Activated B cell treated with CpG ODN at 0.5 μM for 24 hours (primary cell): Measurements from ENCODE around the gene ENDOD1. TPM values are rescaled to one million over a fixed set of nuclear protein-coding genes. Genes with fewer than 3 reads are reported as not detected.
A peak's percentile ranks its signal among the peaks of the same experiment; 100 is the strongest.
"Not testable (repeated sequence)": the region's sequence is repeated elsewhere in the genome, so short reads cannot be mapped to it uniquely, and the experiment has no call there.

Source experiments
- ATAC-seq: fragments of 200-7000 bp; cut with Tn5 transposase; one replicate; pipeline ENCODE4 v1.10.0; 2021; ENCODE audit warnings: low read depth, mild to moderate bottlenecking, moderate library complexity
- CTCF ChIA-PET: fragments of 350-600 bp; sonication (Branson Sonifier 250); formaldehyde crosslinking; loops from one replicate; lab custom pipeline; 2021; ENCODE audit warnings: antibody characterized with exemption; lab: Charles Lee
- POLR2A ChIA-PET: fragments of 350-600 bp; sonication (Branson Sonifier 250); formaldehyde crosslinking; loops from one replicate; lab custom pipeline; 2021; ENCODE audit warnings: antibody characterized with exemption; lab: Charles Lee
- DNase-seq: peaks from one replicate; pipeline ENCODE4 v3.0.0; 2022
- H3K27ac Mint-ChIP-seq: one replicate; pipeline ENCODE4 v1.8.0; 2020; ENCODE audit warnings: mixed read lengths
- H3K27me3 Mint-ChIP-seq: one replicate; pipeline ENCODE4 v1.8.0; 2021; ENCODE audit warnings: mixed read lengths
- H3K36me3 Mint-ChIP-seq: one replicate; pipeline ENCODE4 v1.8.0; 2021; ENCODE audit warnings: low read depth, mixed read lengths
- H3K4me1 Mint-ChIP-seq: one replicate; pipeline ENCODE4 v1.8.0; 2021; ENCODE audit warnings: mixed read lengths
- H3K4me3 Mint-ChIP-seq: one replicate; pipeline ENCODE4 v1.8.0; 2020; ENCODE audit warnings: mild to moderate bottlenecking, mixed read lengths
- H3K9me3 Mint-ChIP-seq: one replicate; pipeline ENCODE4 v1.8.0; 2020; ENCODE audit warnings: mixed read lengths
- CTCF ChIP-seq: fragments of 200-600 bp; IDR thresholded peaks from one replicate; pipeline ENCODE4 v1.8.0; 2022; ENCODE audit warnings: antibody characterized with exemption, mild to moderate bottlenecking
- intact Hi-C: fragments of 100-400 bp; cut with micrococcal nuclease; formaldehyde crosslinking; loops from one replicate; pipeline ENCODE4 v1.15.1; 2024
- total RNA-seq: library from RNA; stranded (reverse); gene quantifications from 2 replicates; pipeline ENCODE4 v1.2.3, GENCODE V29; 2022

ENDOD1 gene
- total RNA-seq, 1 donor from 2014 or later = 9.8 TPM

DNA sequence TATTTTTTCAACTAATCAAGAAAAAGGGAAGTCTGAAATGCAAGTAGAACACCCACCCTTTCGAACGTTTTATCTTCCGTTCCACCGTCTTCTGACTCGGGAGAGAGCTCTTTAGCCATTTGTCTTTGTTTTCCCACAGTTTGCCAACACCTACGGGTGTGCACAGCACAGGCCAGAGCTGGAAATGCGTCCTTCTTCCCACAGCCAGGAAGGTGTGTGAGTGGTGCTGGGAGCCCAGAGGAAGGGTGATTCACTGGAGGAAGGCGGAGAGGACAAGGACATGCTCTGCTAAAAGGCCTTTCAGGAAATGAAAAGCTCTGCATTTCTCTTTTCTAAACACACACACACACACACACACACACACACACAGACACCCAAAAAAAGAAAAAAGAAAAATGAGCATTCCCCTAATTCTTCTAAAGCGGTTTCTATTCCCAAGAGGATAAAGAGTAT is 18.5 kb downstream of the ENDOD1 start:
- Mint-ChIP-seq H3K27ac (peak overlapping the region; percentile 93), H3K9me3 (no peaks in the 10 kb centered on the region), H3K27me3 (no peaks in the 10 kb centered on the region), H3K4me3 (peak overlapping the region; percentile 79), H3K4me1 (peaks cover 58% of the 10 kb centered on the region), H3K36me3 (peaks cover 19% of the 10 kb centered on the region)
- ChIA-PET POLR2A (interaction anchor here (0.5 to 2.2 kb wide), 7 partner anchors 9 to 1140 kb away, joined by 3 to 14 read pairs (median 6); partner anchors contain the start of gene ENDOD1), CTCF (interaction anchor here (1.0 to 1.6 kb wide), 3 partner anchors 15 to 597 kb away, joined by 3 to 6 read pairs (median 5); no protein-coding TSS in a partner anchor)
- TF ChIP-seq CTCF = no peak
- intact Hi-C loops = loop anchor here (1.0 to 5.0 kb wide), 3 partner anchors 12 to 41 kb away; partner anchors contain the start of genes ENDOD1 and SRSF8
- ATAC-seq = peak; percentile 45
- no peak for DNase-seq

DNA sequence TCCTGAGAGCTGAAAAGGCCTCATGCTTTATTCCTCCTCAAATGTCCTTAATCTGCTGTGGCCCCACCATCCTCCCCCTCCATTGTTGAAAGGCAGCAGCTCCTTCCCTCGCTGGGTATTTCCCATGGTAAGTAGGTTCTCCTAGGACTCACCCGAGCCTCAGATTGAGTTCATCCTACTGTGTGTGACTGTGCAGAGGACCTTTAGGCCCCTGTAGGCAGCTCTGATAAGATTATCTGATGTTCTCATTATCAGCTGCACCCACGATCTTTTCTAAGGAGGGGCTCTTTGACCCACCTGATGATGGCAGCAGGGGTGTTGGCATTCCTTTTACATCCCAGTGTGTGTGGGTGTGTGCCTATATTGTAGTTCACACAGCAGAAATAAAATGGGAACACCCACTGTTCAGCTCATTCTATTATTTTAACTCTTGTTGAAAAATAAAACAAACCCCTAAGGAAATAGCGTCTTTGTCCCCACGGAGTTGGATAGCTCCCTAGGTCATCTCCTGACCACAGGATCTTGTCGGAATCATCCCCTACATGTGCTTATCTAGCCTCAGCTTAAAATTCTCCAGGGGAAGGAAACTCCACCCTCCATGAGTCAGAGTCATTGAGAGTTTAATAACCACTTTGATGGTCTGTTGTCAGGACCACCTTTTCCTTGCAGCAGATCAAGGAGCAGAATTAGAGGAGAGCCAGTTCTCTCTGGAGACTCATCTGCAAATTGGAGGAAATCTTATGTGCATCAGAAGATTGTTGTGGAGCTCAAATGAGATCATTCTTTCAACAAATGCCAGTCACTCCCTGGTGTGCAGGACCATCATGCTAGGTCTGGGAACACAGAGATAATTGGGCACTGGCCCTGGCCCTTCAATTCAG is 19.3 kb downstream of the ENDOD1 start:
- peaks cover 52% of the 10 kb centered on the region for H3K4me1 Mint-ChIP-seq
- POLR2A ChIA-PET = interaction anchor here (1.0 to 2.2 kb wide), 6 partner anchors 10 to 42 kb away, joined by 3 to 14 read pairs (median 6); partner anchors contain the start of gene ENDOD1
- no peaks in the 10 kb centered on the region for H3K27me3 Mint-ChIP-seq

DNA sequence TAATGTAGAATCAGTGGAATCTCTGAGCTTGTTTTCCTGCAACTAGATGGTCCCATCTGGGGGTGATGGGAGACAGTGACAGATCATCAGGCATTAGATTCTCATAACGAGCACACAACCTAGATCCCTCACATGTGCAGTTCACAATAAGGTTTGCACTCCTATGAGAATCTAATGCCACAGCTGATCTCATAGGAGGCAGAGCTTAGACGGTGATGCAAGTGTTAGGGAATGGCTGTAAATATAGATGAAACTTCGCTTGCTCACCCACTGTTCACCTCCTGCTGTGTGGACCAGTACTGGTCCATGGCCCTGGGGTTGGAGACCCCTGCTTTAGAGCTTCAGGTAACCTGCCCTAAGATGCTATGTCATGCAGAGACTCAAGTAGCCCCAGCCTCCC is 21.8 kb downstream of the ENDOD1 start:
- H3K9me3 Mint-ChIP-seq, intact Hi-C loops, H3K27ac Mint-ChIP-seq, ATAC-seq, CTCF ChIA-PET, DNase-seq, H3K27me3 Mint-ChIP-seq, H3K4me3 Mint-ChIP-seq, POLR2A ChIA-PET: not testable (repeated sequence)
- H3K36me3 Mint-ChIP-seq = peaks cover 23% of the 10 kb centered on the region
- peaks cover 43% of the 10 kb centered on the region for H3K4me1 Mint-ChIP-seq

More for the DNA sequence above, 19.3 kb downstream of the ENDOD1 start:
- no peaks in the 10 kb centered on the region for H3K9me3 Mint-ChIP-seq
- intact Hi-C loops = loop anchor here (1.0 to 5.0 kb wide), 3 partner anchors 13 to 42 kb away; partner anchors contain the start of genes ENDOD1 and SRSF8
- no peak for TF ChIP-seq CTCF
- peaks cover 25% of the 10 kb centered on the region for H3K36me3 Mint-ChIP-seq
- H3K27ac Mint-ChIP-seq = peak overlapping the region; percentile 93
- no peak for DNase-seq
- no peak for ATAC-seq
- CTCF ChIA-PET = interaction anchor here (1.0 to 1.6 kb wide), 3 partner anchors 15 to 596 kb away, joined by 3 to 6 read pairs (median 5); no protein-coding TSS in a partner anchor
- peak overlapping the region; percentile 79 for H3K4me3 Mint-ChIP-seq

GRCh38 chr11:95111923-95112540 is 22.4 kb downstream of the ENDOD1 start:
- peaks cover 38% of the 10 kb centered on the region for H3K4me1 Mint-ChIP-seq
- TF ChIP-seq CTCF = no peak
- H3K36me3 Mint-ChIP-seq = peaks cover 23% of the 10 kb centered on the region
- intact Hi-C loops = no loop called here
- POLR2A ChIA-PET = no interaction called here
- DNase-seq (no peak), ATAC-seq (no peak)
- H3K27ac Mint-ChIP-seq = no peak overlapping the region
- no peak overlapping the region for H3K4me3 Mint-ChIP-seq
- no peaks in the 10 kb centered on the region for H3K27me3 Mint-ChIP-seq
- CTCF ChIA-PET = no interaction called here
- H3K9me3 Mint-ChIP-seq = no peaks in the 10 kb centered on the region

DNA sequence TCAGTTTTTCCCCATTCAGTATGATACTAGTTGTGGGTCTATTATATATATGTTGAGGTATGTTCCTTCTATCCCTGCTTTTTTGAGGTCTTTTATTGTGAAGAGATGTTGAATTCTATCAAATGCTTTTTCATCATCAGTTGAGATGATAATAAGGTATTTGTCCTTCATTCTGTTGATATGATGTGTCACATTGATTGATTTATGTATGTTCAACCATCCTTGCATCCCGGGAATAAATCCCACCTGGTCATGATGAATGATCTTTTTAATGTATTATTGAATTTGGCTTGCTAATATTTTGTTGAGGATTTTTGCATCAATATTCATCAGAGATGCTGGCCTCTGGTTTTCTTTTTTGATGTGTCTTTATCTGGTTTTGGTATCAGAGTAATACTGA is 26.0 kb downstream of the ENDOD1 start:
- ChIA-PET CTCF (no interaction called here), POLR2A (no interaction called here)
- no peak for TF ChIP-seq CTCF
- Mint-ChIP-seq H3K36me3 (peaks cover 14% of the 10 kb centered on the region), H3K4me1 (peaks cover 8% of the 10 kb centered on the region), H3K4me3 (no peak overlapping the region), H3K27ac (no peak overlapping the region), H3K9me3 (peaks cover 8% of the 10 kb centered on the region), H3K27me3 (no peaks in the 10 kb centered on the region)
- intact Hi-C loops = no loop called here
- DNase-seq (no peak), ATAC-seq (no peak)
